GM21576 (cell line): ENCODE data around the gene SPATA22.
"Not testable (repeated sequence)": the region's sequence is repeated elsewhere in the genome, so short reads cannot be mapped to it uniquely, and the experiment has no call there.

Source experiments
- ATAC-seq: cut with Tn5 transposase; IDR thresholded peaks from one replicate; pipeline ENCODE4 v1.9.1; 2021; ENCODE audit warnings: mild to moderate bottlenecking, moderate library complexity; ENCODE audit not compliant: unreplicated experiment

SPATA22 gene

DNA sequence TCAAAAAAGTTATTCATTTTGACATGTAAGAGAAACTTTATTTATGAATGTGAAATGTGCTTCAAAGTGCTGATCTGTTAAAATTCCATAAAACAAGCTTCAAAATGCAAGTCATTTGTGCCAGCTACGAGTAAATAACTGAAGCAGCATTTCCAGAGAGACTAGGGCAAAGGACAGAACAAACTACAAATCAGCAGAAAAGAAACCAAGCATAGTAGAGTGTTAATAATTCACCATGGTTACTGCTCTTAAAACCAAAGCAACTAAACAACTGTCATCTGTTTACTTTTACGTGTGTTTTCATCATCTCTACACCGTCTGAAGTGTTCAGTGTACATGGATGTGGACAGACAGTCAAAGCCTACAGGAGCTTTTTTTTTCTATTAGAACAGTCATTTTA lies 2.6 kb upstream of the SPATA22 start:
- ATAC-seq, result no peak

DNA sequence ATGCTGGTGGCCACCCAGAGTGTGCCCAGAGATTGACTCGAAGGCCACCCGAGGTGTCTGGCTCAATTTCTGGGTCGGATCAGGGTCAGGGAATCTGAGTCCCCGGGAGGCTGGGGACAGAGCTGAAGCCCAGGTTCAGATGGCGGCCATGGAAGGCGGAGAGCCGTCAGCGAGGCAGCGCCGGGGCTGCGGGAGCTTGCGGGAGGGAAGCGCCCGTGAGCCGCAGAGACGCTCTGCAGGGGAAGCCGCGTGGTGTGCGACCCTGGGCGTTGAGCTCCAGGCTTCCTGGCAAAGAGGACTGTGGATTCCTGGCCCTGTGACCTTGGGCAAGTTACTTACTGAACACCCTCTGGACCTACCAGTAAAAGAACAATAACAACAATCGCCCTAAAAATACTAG lies 518 bp upstream of the SPATA22 start:
- no peak for ATAC-seq

DNA sequence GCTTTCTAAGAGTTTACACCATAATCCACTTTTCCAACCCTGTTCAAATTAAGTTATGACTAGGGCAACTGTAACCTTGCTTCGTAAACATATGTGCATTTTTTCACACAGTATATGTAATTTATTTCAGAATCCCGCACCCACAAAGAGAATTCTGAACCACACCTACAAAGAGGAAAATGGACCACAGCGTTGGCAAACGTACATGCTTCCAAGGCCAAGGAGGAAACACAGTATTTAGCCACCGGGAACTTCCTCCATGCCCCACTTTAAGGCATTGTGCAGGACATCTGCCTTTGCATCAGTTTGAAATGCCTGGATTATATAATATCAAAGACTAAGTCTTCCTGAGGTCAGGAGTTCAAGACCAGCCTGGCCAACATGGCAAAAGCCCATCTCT lies 2.1 kb downstream of the SPATA22 start:
- no peak for ATAC-seq

DNA sequence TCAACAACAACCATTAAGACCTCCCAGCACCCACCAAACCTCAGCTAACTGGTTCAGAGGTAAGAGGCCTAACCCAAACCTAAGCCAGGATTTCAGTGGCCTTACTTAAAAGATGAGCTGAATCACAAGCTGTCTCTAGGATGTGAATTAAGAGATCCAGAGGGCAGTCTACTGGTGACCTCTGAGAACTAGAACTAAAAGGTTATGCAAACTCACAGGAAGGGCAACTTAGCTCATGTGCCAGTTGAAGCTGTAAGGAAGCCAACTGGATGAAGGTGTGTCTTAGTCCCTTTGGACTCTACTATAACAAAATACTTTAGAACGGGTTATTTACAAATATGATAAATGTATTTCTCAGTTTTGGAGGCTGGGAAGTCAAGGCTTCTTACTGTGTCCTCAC lies 5.3 kb downstream of the SPATA22 start:
- ATAC-seq, result not testable (repeated sequence)

DNA sequence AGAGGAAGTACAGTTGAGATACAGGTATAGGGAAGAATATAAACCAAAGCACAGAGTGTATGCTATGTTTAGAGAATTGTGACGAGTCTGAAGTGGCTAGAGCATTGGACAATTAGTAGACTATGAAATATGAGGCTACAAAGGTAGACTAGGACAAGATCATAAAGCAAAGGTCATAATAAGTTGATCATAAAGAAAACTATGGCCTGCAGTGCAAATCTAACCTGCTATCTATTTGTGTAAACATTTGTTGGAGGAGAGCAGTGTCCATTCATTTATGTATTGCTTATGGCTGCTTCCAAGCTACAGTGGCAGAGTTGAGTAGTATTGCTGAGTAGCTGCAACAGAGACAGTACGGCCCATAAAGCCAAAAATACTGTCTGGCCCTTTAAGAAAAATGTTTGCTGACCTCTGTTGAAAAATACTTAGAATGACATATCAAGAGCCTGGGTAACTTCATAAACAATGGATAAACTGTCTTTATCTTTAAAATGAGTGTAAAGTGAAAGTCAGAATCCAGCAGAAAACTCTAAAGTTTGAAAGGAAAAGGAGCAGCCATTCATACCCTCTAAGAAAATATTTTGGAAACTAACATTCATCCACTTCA lies 23.5 kb downstream of the SPATA22 start:
- ATAC-seq, result no peak

DNA sequence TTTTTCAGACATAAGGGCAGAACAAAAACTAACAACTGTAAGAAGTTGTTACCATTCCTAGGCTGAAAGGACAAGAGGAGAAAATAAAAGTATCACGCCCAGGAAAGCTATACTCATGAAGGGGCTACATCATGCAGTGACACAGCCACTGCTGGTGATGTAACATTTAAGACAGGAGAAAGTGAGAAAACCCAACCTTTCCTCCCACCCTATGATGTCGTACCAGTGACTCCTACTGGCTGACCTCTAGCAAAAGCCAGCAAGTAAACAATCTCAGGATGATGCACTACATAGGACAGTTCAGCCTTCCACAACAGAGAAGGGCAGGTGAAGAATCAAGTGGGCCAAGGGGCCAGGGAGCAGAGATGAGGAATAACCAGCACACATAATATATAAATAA lies 24.0 kb downstream of the SPATA22 start:
- ATAC-seq, result no peak

DNA sequence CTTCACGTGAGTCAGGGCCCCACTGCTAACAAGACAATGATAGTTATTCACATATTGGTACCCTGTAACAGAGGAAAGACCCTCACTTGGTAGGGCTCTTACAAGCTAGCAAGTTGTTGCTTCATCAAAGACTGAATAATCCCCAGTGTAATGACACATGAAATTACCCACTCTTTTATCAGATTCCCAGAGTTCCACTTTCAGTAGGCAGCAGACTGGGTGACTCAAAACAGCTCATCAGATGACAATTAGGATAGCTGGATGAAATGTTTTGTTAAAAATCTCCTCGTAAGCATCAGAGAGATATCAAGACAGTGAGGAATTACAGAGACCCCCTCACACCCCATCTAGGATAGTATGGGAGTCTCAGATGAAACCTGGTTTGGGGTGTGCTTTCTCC lies 31.2 kb downstream of the SPATA22 start:
- ATAC-seq, result no peak

DNA sequence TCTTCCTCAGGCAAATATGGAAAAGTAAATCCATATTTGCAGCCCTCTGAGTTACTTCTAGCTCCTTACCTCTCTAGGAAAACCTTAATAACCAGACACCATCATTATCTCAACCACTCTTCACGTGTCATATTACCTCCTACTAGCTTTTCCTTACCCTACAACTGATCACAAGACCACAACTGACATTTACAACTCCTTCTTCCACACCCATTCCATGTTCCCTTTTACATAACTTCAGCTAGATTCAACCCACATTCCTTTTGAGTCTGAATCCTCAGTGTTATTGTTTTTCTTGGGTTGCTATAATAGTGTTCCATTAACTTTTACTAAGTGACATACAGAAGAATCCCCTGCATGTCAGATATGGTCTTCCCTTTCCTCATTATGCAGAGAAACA lies 33.3 kb downstream of the SPATA22 start:
- ATAC-seq, result no peak

DNA sequence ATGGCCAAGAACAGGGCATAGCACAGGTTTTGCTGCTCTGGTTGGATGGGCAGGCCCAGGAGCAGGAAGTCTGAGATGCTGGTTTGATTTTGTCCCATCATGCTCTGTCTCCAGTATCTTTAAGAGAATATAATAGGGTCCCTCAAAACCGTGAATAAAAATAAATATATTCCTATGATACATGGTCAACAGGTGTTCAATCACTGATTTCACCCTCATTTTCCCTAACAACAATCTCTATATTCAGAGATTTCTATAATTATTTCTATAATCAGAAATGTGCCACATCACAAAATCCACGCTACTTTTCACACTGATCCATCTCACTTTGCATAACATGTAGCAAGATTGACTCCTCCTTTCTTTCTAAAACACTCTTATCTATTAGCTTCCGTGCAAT lies 37.9 kb downstream of the SPATA22 start, which contains the start of gene OR1E2:
Gene OR1E2 (minus strand): TSS at position 101 of the 400 bp plus-strand sequence. CDS start 0 bp downstream, at position 101.
- no peak for ATAC-seq

DNA sequence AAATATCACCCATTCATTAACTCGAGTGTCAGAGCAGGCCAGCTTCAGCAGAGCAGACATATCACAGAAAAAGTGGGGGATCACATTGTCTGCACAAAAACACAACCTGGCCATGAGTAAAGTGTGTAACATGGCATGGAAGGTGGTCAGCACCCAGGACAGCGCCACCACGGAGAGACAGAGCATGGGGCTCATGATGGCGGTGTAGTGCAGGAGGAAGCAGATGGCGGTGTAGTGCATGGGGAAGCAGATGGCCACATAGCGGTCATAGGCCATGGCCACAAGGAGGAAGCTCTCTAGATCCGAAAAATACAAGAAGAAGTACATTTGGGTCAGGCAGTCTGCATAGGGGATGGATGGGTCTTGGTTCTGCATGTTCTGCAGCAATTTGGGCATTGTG lies 38.4 kb downstream of the SPATA22 start:
- ATAC-seq, result not testable (repeated sequence)

DNA sequence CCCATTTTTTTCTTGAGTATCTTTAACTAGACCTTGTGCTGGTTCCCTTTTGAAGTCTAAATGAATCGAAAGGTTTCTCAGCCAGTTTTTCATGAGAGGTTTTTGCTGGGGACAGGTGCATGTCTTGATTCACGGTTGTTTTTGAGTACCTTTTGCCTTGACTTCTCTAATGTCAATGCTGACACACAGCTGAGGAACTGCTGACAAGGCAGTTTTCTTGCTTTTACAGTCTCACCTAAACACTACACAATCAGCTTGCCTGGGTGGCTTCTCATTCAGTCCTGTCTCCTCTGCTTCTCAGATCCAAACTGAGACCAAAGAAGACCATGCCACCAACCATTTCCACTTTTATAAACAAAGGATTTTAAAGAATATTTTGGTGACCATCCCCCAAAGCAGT lies 53.4 kb downstream of the SPATA22 start:
- ATAC-seq, result no peak

DNA sequence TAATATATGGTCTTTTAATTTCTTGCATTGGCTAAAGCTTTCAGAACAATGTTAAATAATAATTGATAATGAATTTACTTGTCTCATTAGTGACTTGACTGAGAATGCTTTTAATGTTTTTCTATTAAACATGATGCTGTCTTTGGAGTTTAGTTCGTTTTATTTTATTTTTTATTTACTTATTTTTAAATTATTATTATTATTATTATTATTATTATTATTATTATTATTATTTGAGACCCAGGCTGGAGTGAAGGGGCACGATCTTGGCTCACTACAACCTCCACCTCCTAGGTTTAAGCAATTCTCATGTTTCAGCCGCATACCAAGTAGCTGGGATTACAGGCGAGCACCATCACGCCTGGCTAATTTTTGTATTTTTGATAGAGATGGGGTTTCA lies 56.0 kb downstream of the SPATA22 start:
- no peak for ATAC-seq

DNA sequence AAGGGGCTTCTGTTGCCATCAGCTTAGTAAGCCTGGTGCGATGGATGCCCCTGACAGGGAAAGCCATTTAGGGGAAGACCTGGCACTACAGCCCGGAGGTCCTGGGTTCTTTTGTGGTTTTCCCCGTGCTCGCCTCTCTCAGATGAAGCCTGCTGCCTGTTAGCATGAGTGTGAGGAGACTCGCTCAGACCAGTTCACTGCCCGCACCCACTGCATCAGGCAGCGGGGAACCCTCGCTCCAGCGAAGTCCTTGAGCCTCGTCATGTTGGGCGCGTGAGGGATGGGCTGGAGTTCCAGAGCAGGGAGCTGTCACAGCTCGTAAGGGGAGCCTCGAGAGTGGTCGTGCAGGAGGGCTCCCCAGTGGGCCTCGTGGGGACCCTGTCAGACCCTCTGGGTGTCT lies 59.4 kb downstream of the SPATA22 start:
- not testable (repeated sequence) for ATAC-seq

DNA sequence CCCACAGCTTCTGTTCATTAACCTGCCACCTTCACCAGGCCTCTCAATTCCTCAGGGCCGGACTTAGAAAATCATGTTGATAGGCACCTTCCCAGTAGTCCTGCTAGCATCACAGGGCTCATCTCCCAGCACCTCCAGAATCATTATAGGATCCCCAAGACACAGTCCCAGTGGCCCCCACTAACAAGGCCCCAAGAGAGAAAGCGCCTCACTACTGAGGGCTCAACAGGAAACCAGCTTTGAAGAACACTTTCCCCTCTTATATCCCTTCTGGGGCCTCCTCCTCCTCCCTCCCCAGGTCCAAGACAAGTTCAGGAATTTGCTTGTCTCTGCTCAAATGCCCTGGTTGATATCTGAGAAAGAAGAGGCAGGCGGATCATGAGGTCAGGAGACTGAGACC lies 60.5 kb downstream of the SPATA22 start, which contains the start of gene OR3A3:
Gene OR3A3 (plus strand): TSS at position 301 of the 400 bp plus-strand sequence.
- ATAC-seq, result no peak

DNA sequence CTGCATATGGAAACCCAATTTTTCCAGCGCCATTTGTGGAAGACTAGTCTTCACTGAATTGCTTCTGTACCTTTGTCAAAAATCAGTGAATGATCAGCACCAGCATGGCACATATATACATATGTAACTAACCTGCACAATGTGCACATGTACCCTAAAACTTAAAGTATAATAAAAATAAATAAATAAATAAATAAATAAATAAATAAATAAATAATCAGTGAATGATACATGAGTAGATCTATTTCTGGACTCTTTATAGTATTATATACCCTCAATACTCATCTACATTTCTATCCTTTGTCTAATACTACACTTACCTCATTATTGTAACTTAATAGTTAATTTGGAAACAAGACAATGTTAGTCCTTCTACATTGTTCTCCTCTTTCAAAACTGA lies 67.8 kb downstream of the SPATA22 start:
- not testable (repeated sequence) for ATAC-seq

DNA sequence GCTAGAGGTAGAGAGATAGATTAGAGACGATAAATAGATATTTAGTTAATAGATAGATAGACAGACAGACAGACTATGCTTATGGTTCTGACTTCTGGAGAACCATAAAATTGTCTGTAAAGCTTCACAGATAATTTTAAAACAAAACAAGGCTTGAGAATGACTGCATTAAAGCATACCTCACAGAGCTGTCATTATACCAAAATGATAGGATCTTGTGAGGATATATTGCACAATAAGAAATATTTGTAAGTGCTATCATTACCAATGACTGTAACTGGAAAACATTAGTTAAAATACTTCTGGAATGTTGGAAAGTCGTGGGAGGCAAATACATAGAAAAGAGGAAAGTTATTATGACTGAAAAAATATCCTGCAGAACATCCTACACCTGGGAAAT lies 69.8 kb downstream of the SPATA22 start:
- no peak for ATAC-seq

DNA sequence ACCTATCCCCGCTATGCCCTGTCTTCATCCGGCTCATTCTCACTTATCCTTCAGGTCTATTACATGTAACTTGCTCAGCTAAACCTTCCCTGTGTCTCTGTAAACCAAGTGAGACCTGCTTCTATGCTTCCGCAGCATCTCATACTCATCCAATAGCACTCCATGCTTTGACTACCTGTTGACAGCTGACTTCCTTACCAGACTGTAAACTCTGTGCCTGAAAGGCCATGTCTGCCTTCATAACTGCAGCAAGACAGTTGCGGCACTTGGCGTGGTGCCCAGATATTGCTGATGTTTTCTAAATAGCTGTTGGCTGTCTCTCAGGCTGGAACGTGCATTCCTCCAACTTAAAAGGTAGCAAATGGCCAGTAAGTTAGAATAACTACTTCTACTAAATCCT lies 71.6 kb downstream of the SPATA22 start:
- no peak for ATAC-seq

DNA sequence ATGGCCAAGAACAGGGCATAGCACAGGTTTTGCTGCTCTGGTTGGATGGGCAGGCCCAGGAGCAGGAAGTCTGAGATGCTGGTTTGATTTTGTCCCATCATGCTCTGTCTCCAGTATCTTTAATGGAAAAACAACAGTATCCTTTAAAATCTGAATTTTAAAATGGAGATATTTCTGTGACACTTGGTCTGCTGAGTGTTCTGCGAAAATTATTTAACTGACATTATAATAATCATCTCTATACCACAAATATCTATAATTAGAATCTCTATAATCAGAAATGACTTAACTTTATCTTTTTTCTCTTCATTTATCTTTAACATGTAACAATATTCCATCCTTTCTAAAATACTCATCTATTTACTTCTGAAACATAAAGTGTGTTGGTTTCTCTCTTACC lies 73.3 kb downstream of the SPATA22 start, which contains the start of gene OR1E1:
Gene OR1E1 (minus strand): TSS at position 101 of the 400 bp plus-strand sequence. CDS start 0 bp downstream, at position 101.
- ATAC-seq, result no peak

DNA sequence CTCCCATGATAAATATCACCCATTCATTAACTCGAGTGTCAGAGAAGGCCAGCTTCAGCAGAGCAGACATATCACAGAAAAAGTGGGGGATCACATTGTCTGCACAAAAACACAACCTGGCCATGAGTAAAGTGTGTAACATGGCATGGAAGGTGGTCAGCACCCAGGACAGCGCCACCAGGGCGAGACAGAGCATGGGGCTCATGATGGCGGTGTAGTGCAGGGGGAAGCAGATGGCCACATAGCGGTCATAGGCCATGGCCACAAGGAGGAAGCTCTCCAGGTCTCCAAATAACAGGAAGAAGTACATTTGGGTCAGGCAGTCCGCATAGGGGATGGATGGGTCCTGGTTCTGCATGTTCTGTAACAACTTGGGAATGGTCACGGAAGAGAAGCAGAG lies 73.8 kb downstream of the SPATA22 start:
- not testable (repeated sequence) for ATAC-seq
